Effector memory CD8-positive, alpha-beta T cell (primary cell): ENCODE results near the gene CDKN2B.
A peak's percentile ranks its signal among the peaks of the same experiment; 100 is the strongest.

ENCODE experiments used
- ATAC-seq: fragments of 150-1000 bp; cut with Tn5 transposase; replicated peaks from 2 replicates; pipeline ENCODE4 v1.10.0; 2021; ENCODE audit warnings: mild to moderate bottlenecking, moderate library complexity
- DNase-seq, 3 experiments: peaks; one replicate each; pipeline ENCODE4 v3.0.0; 2021
- H3K27ac Mint-ChIP-seq, 2 donors: one replicate each; pipeline ENCODE4 v1.8.0; 2022; ENCODE audit warnings: mild to moderate bottlenecking in 2 of 2, mixed read lengths in 2 of 2, moderate library complexity in 2 of 2
- H3K27me3 Mint-ChIP-seq, 2 donors: one replicate each; pipeline ENCODE4 v1.8.0; 2022; ENCODE audit warnings: mixed read lengths in 2 of 2
- H3K36me3 Mint-ChIP-seq: one replicate; pipeline ENCODE4 v1.8.0; 2022; ENCODE audit warnings: mild to moderate bottlenecking, moderate library complexity, mixed read lengths; ENCODE audit not compliant: insufficient read depth
- H3K4me1 Mint-ChIP-seq, 2 donors: one replicate each; pipeline ENCODE4 v1.8.0; 2022; ENCODE audit warnings: low read depth in 2 of 2, mixed read lengths in 2 of 2
- H3K4me3 Mint-ChIP-seq, 2 donors: one replicate each; pipeline ENCODE4 v1.8.0; 2022; ENCODE audit warnings: mild to moderate bottlenecking in 2 of 2, mixed read lengths in 2 of 2, moderate library complexity in 2 of 2
- H3K9me3 Mint-ChIP-seq, 2 donors: one replicate each; pipeline ENCODE4 v1.8.0; 2022; ENCODE audit warnings: mixed read lengths in 2 of 2

CDKN2B gene

GRCh38 chr9:21995666-21996398 lies 13.3 kb downstream of the CDKN2B start:
- H3K27me3 Mint-ChIP-seq, result no peaks in the 10 kb centered on the region
- ATAC-seq, result peak; percentile 3
- peaks cover 26% of the 10 kb centered on the region for H3K36me3 Mint-ChIP-seq
- DNase-seq, result peak in 1 of 3 experiments; percentile 18
- no peaks in the 10 kb centered on the region for H3K9me3 Mint-ChIP-seq
- H3K27ac Mint-ChIP-seq, result peak overlapping the region; percentile 93 to 99
- peaks cover 18 to 20% of the 10 kb centered on the region in 2 donors for H3K4me1 Mint-ChIP-seq
- peak overlapping the region; percentile 91 to 100 for H3K4me3 Mint-ChIP-seq

- Mint-ChIP-seq H3K36me3 (peaks cover 26% of the 10 kb centered on the region), H3K27ac (peak overlapping the region; percentile 93 to 99), H3K9me3 (no peaks in the 10 kb centered on the region), H3K4me1 (peaks cover 18 to 20% of the 10 kb centered on the region in 2 donors), H3K4me3 (peak overlapping the region; percentile 91 to 100), H3K27me3 (no peaks in the 10 kb centered on the region)
- ATAC-seq (peak; percentile 78), DNase-seq (peak; percentile 80 to 81 (median 81))
Observed at GRCh38 chr9:21995006-21995665, 14.0 kb downstream of the CDKN2B start.

GRCh38 chr9:21994556-21995005 lies 14.5 kb downstream of the CDKN2B start, which contains the start of gene CDKN2B-AS1:
Gene CDKN2B-AS1, plus strand, starts transcription at chr9:21994791.
- H3K9me3 Mint-ChIP-seq, result no peaks in the 10 kb centered on the region
- peaks cover 18 to 20% of the 10 kb centered on the region in 2 donors for H3K4me1 Mint-ChIP-seq
- peak within 1 kb of the TSS; percentile 91 to 100 for H3K4me3 Mint-ChIP-seq
- peak in 2 of 3 experiments; percentile 31 to 32 for DNase-seq
- peaks cover 0 to 6% of the 10 kb centered on the region in 2 donors for H3K27me3 Mint-ChIP-seq
- peak; percentile 42 for ATAC-seq
- H3K27ac Mint-ChIP-seq, result peak within 1 kb of the TSS; percentile 93 to 99
- peaks cover 29% of the 10 kb centered on the region for H3K36me3 Mint-ChIP-seq

GRCh38 chr9:21993893-21994555 lies 15.1 kb downstream of the CDKN2B start, which contains the start of gene CDKN2A:
Gene CDKN2A, minus strand, starts transcription at chr9:21994392.
- Mint-ChIP-seq H3K4me3 (peak within 1 kb of the TSS; percentile 91 to 100), H3K9me3 (no peaks in the 10 kb centered on the region), H3K4me1 (peaks cover 18 to 20% of the 10 kb centered on the region in 2 donors), H3K27me3 (peaks cover 0 to 10% of the 10 kb centered on the region in 2 donors), H3K36me3 (peaks cover 34% of the 10 kb centered on the region), H3K27ac (peak within 1 kb of the TSS; percentile 93 to 99)
- ATAC-seq, result peak; percentile 53
- peak; percentile 40 to 49 (median 49) for DNase-seq

GRCh38 chr9:21993007-21993406 lies 16.1 kb downstream of the CDKN2B start:
- H3K4me1 Mint-ChIP-seq, result peaks cover 18 to 20% of the 10 kb centered on the region in 2 donors
- peak overlapping the region; percentile 91 to 100 for H3K4me3 Mint-ChIP-seq
- peaks cover 34% of the 10 kb centered on the region for H3K36me3 Mint-ChIP-seq
- DNase-seq (no peak), ATAC-seq (no peak)
- peaks cover 0 to 10% of the 10 kb centered on the region in 2 donors for H3K27me3 Mint-ChIP-seq
- peak overlapping the region in 1 of 2 donors; percentile 99 for H3K27ac Mint-ChIP-seq
- no peaks in the 10 kb centered on the region for H3K9me3 Mint-ChIP-seq

- peaks cover 31% of the 10 kb centered on the region for H3K36me3 Mint-ChIP-seq
- H3K27me3 Mint-ChIP-seq, result peaks cover 0 to 10% of the 10 kb centered on the region in 2 donors
Observed at GRCh38 chr9:21991072-21991959, 17.8 kb downstream of the CDKN2B start.

GRCh38 chr9:21989440-21990189 lies 19.5 kb downstream of the CDKN2B start:
- H3K4me3 Mint-ChIP-seq, result no peak overlapping the region
- ATAC-seq (no peak), DNase-seq (no peak)
- H3K36me3 Mint-ChIP-seq, result peaks cover 15% of the 10 kb centered on the region
- peaks cover 0 to 12% of the 10 kb centered on the region in 2 donors for H3K27me3 Mint-ChIP-seq
- peaks cover 6 to 21% of the 10 kb centered on the region in 2 donors for H3K4me1 Mint-ChIP-seq
- no peak overlapping the region for H3K27ac Mint-ChIP-seq
- no peaks in the 10 kb centered on the region for H3K9me3 Mint-ChIP-seq

More at GRCh38 chr9:21991072-21991959, 17.8 kb downstream of the CDKN2B start:
- H3K9me3 Mint-ChIP-seq, result no peaks in the 10 kb centered on the region
- no peak overlapping the region for H3K4me3 Mint-ChIP-seq
- no peak overlapping the region for H3K27ac Mint-ChIP-seq
- ATAC-seq, result no peak
- peaks cover 16 to 26% of the 10 kb centered on the region in 2 donors for H3K4me1 Mint-ChIP-seq
- DNase-seq, result no peak

GRCh38 chr9:21988056-21988990 lies 20.8 kb downstream of the CDKN2B start:
- Mint-ChIP-seq H3K9me3 (no peaks in the 10 kb centered on the region), H3K4me1 (peaks cover 2 to 14% of the 10 kb centered on the region in 2 donors), H3K27ac (no peak overlapping the region), H3K27me3 (peaks cover 0 to 23% of the 10 kb centered on the region in 2 donors), H3K36me3 (peaks cover 8% of the 10 kb centered on the region), H3K4me3 (no peak overlapping the region)
- DNase-seq (no peak), ATAC-seq (no peak)

- Mint-ChIP-seq H3K27ac (no peak overlapping the region), H3K4me3 (no peak overlapping the region), H3K36me3 (peaks cover 8% of the 10 kb centered on the region), H3K4me1 (peaks cover 2 to 8% of the 10 kb centered on the region in 2 donors), H3K9me3 (no peaks in the 10 kb centered on the region), H3K27me3 (peaks cover 9 to 35% of the 10 kb centered on the region in 2 donors)
- no peak for DNase-seq
- no peak for ATAC-seq
Observed at GRCh38 chr9:21985964-21986667, 23.0 kb downstream of the CDKN2B start.

- peaks cover 20 to 38% of the 10 kb centered on the region in 2 donors for H3K27me3 Mint-ChIP-seq
- H3K36me3 Mint-ChIP-seq, result peaks cover under 1% of the 10 kb centered on the region
- peaks cover 2 to 8% of the 10 kb centered on the region in 2 donors for H3K4me1 Mint-ChIP-seq
- no peak overlapping the region for H3K4me3 Mint-ChIP-seq
- DNase-seq (no peak), ATAC-seq (no peak)
- no peak overlapping the region for H3K27ac Mint-ChIP-seq
- no peaks in the 10 kb centered on the region for H3K9me3 Mint-ChIP-seq
Observed at GRCh38 chr9:21984101-21984500, 25.0 kb downstream of the CDKN2B start.

- Mint-ChIP-seq H3K9me3 (no peaks in the 10 kb centered on the region), H3K36me3 (no peaks in the 10 kb centered on the region), H3K27ac (no peak overlapping the region), H3K4me3 (no peak overlapping the region), H3K4me1 (peaks cover 2 to 8% of the 10 kb centered on the region in 2 donors), H3K27me3 (peaks cover 25 to 44% of the 10 kb centered on the region in 2 donors)
- ATAC-seq (no peak), DNase-seq (no peak)
Observed at GRCh38 chr9:21983561-21983935, 25.6 kb downstream of the CDKN2B start.
